Measurements from ENCODE around the gene MED15. TPM values are rescaled to one million over a fixed set of nuclear protein-coding genes. Genes with fewer than 3 reads are reported as not detected.
"Not testable (repeated sequence)": the region's sequence is repeated elsewhere in the genome, so short reads cannot be mapped to it uniquely, and the experiment has no call there.

The MED15 gene
- polyA plus RNA-seq, 1 experiment: 42.7 TPM

DNA sequence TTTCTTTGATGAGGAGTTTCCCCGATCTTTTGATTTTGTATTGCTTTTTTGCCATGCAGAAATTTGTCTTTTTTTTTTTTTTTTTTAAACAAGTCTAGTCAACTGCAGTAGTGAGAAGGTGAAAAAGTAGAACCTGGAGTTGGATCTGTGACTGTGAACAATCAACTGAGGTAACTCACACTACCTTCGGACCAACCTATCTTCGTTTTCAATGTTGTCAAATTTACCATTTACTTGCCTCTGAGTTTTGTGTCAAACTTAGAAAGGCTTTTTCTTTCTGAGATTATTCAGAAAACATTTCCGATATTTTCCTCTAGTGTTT is 32.3 kb upstream of the MED15 start:
- no peaks in the 10 kb centered on the region for H3K27me3 ChIP-seq (ENCODE audit: control insufficient read depth, insufficient read depth, low read length)
- peaks cover 7% of the 10 kb centered on the region for H3K36me3 ChIP-seq (ENCODE audit: control insufficient read depth, insufficient read depth, low read length)
- CTCF ChIA-PET: no interaction called here
- POLR2A ChIA-PET: no interaction called here
- TF ChIP-seq CTCF (IDR thresholded peaks at IDR 0.05; ENCODE audit: insufficient read depth, low read depth, low read length): no peak
- H3K4me3 ChIP-seq (ENCODE audit: low read depth, low read length): no peak overlapping the region
- DNase-seq (ENCODE audit: low read depth): no peak

DNA sequence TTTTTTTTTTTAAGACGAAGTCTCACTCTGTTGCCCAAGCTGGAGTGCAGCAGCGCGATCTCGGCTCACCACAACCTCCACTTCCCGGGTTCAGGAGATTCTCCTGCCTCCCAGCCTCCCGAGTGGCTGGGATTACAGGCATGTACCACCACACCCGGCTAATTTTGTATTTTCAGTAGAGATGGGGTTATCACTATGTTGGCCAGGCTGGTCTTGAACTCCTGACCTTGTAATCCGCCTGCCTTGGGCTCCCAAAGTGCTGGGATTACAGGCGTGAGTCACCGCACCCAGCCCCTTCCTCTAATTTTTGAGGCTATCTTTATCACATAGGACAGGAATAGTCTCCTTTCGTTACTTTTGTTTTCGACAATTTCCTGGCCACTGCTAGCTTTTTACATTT is 31.8 kb upstream of the MED15 start:
- CTCF ChIA-PET; POLR2A ChIA-PET; DNase-seq (ENCODE audit: low read depth); H3K36me3 ChIP-seq (ENCODE audit: control insufficient read depth, insufficient read depth, low read length); H3K27me3 ChIP-seq (ENCODE audit: control insufficient read depth, insufficient read depth, low read length); H3K4me3 ChIP-seq (ENCODE audit: low read depth, low read length): not testable (repeated sequence)

DNA sequence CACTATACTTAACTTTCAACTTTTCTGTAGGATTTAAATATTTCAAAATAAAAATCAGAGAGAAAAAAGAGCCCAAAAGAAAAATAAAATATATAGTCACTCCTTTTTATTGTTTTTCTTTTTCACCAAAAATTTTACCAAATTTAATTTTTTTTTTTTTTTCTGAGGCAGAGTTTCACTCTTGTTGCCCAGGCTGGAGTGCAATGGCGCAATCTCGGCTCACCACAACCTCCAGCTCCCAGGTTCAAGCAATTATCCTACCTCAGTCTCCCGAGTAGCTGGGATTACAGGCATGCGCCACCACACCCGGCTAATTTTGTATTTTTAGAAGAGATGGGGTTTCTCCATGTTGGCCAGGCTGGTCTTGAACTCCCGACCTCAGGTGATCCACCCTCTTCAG is 29.4 kb upstream of the MED15 start:
- H3K36me3 ChIP-seq (ENCODE audit: control insufficient read depth, insufficient read depth, low read length); H3K4me3 ChIP-seq (ENCODE audit: low read depth, low read length); H3K27me3 ChIP-seq (ENCODE audit: control insufficient read depth, insufficient read depth, low read length); POLR2A ChIA-PET; DNase-seq (ENCODE audit: low read depth): not testable (repeated sequence)
- CTCF ChIA-PET: interaction anchor here (0.6 kb wide), 1 partner anchor 74 kb away, joined by 3 read pairs; no protein-coding TSS in a partner anchor

DNA sequence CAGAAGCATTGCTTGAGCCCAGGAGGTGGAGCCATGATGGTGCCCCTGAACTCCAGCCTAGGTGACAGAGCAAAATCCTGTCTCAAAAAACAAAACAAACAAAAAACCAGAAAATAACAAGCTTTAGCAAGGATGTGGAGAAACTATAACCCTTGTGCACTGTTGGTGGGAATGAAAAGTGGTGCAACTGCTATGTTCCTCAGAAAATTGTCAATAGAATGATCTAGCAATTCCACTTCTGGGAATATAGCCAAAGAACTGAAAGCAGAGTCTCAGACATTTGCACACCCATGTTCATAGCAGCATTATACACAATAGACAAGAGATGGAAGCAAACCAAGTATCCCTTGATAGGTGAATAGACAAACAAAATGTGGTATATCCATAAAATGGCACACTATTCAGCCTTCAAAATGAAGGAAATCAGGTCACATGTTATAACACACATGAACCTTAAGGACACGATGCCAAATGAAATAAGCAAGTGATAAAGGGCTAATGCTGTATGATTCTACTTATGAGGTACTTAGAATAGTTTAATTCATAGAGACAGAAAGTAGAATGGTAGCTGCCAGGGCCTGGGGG is 27.7 kb upstream of the MED15 start:
- POLR2A ChIA-PET: no interaction called here
- no peak overlapping the region for H3K4me3 ChIP-seq (ENCODE audit: low read depth, low read length)
- 0 out of 2 replicates have a peak, but pooled peaks cover 2% of the 10 kb centered on the region for H3K36me3 ChIP-seq (ENCODE audit: control insufficient read depth, insufficient read depth, low read length)
- no peaks in the 10 kb centered on the region for H3K27me3 ChIP-seq (ENCODE audit: control insufficient read depth, insufficient read depth, low read length)
- no peak for DNase-seq (ENCODE audit: low read depth)
- CTCF ChIA-PET: interaction anchor here (1.0 kb wide), 1 partner anchor 85 kb away, joined by 3 read pairs; no protein-coding TSS in a partner anchor
- TF ChIP-seq CTCF (IDR thresholded peaks at IDR 0.05; ENCODE audit: insufficient read depth, low read depth, low read length): no peak

GRCh38 chr22:20483143-20483506 is 24.3 kb upstream of the MED15 start:
- DNase-seq (ENCODE audit: low read depth); H3K36me3 ChIP-seq (ENCODE audit: control insufficient read depth, insufficient read depth, low read length); POLR2A ChIA-PET; H3K27me3 ChIP-seq (ENCODE audit: control insufficient read depth, insufficient read depth, low read length); H3K4me3 ChIP-seq (ENCODE audit: low read depth, low read length): not testable (repeated sequence)
- CTCF ChIA-PET: interaction anchor here (1.1 to 1.6 kb wide), 4 partner anchors 10 to 259 kb away, joined by 3 to 4 read pairs (median 4); no protein-coding TSS in a partner anchor

DNA sequence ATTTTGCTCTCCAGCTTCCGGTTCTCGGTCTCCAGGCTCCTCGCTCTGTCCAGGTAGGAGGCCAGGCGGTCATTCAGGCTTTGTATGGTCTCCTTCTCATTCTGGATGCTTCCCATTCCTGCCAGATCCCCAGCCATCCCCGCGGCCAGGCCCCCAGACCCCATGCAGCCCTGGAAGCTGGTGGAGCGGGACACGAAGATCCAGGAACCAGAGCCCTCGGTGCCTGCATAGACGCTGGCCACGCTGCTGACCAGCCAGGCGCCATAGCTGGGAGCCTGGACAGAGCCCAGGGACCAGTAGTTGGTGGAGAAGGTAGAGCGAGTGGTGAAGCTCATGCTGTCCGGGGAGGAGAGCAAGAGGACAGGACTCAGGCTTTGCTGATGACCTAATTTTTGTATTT is 23.6 kb upstream of the MED15 start:
- no peak for DNase-seq (ENCODE audit: low read depth)
- ChIA-PET CTCF (interaction anchor here (1.3 to 1.6 kb wide), 3 partner anchors 27 to 258 kb away, joined by 3 to 5 read pairs (median 4); no protein-coding TSS in a partner anchor), POLR2A (no interaction called here)
- no peaks in the 10 kb centered on the region for H3K27me3 ChIP-seq (ENCODE audit: control insufficient read depth, insufficient read depth, low read length)
- no peak for TF ChIP-seq CTCF (IDR thresholded peaks at IDR 0.05; ENCODE audit: insufficient read depth, low read depth, low read length)
- H3K36me3 ChIP-seq (ENCODE audit: control insufficient read depth, insufficient read depth, low read length): peaks cover 3% of the 10 kb centered on the region; the same call in 1 of the 2 replicates
- H3K4me3 ChIP-seq (ENCODE audit: low read depth, low read length): no peak overlapping the region
